ENCODE measurements around the gene LEFTY1.

Gene LEFTY1

DNA sequence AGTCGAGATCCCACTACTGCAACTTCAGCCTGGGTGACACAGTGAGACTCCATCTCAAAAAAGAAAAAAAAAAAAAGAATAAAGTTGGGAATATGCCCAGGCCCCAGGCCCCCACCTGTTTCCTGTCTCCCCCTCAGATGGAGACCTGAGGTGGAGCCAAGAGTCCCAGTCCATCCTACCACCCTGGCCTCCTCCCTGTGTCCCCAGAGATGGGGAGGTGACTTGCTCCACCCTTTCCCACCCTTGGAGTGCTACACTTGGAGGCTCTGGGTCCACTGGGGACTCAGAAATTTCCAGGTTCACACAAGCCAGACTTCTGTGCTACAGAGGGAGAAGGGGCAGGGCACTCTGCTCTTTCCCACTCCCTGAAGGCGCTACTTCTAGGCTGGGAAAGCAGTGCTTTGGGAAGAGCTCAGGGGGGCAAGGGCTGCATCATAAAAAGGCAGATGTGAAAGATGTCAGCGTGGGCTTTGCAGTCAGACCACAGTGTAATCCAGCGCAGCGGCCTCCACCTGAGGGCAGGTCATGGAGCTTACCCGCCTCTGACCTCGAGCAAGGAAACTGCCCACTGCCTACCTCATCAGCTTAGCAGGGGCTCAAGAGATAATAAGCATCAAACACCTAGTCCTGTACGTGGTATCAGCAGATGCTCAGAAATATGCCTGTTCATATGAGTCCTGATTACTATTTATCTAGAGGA is 20.2 kb downstream of the LEFTY1 start:
- no peak overlapping the region for H3K27ac ChIP-seq
- TF ChIP-seq CTCF (IDR thresholded peaks at IDR 0.05) (no peak), ZFX (IDR thresholded peaks at IDR 0.05; ENCODE audit: borderline replicate concordance) (no peak)

DNA sequence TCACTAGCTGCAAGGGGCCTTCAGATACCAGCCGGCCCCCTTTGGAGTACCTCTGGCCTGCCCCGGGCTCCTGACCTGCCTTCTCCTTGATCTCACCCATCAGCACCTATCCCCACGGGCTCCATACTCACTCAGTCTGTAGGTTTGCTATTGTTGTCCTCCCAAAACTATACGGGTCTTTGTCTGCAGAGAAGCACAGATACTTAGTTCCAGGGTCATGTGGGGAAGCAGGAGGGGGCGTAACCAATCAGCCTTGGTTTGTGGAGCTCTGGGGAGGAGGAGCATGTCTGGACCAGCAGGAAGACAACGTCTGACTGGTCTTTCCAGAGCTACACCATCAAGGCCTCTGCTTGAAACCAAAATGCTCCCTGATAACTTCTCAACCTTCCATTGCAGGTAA is 22.0 kb downstream of the LEFTY1 start:
- no peak for TF ChIP-seq CTCF (IDR thresholded peaks at IDR 0.05)
- no peak for TF ChIP-seq ZFX (IDR thresholded peaks at IDR 0.05; ENCODE audit: borderline replicate concordance)
- no peak overlapping the region for H3K27ac ChIP-seq

GRCh38 chr1:225866061-225866837 is 22.7 kb downstream of the LEFTY1 start:
- no peak overlapping the region for H3K27ac ChIP-seq
- no peak for TF ChIP-seq CTCF (IDR thresholded peaks at IDR 0.05)
- TF ChIP-seq ZFX (IDR thresholded peaks at IDR 0.05; ENCODE audit: borderline replicate concordance): no peak

DNA sequence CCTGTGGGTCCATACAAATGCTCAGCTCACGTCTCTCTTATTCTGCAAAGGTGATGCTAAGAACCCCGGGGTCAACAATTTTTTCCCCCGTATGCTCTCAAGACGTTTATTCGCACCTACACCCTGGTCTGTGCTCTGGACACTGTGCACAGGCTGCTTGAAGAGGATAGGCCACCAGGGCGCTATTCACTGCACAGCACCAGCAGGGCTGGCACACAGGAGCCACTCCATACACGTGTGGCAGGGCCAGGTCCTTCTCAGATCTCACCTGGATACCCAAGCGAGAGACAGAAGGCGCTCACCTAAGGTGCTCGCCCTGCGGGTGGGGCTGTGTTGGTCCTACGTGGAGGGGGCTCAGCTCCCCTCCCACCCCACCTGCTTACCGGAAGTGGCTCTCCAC is 23.4 kb downstream of the LEFTY1 start:
- H3K27ac ChIP-seq: no peak overlapping the region

GRCh38 chr1:225863167-225863566 is 25.8 kb downstream of the LEFTY1 start:
- no peak overlapping the region for H3K27ac ChIP-seq
- TF ChIP-seq CTCF (IDR thresholded peaks at IDR 0.05) (no peak), ZFX (IDR thresholded peaks at IDR 0.05; ENCODE audit: borderline replicate concordance) (no peak)

More for the DNA sequence above, 23.4 kb downstream of the LEFTY1 start:
- TF ChIP-seq ZFX (IDR thresholded peaks at IDR 0.05; ENCODE audit: borderline replicate concordance) (no peak), CTCF (IDR thresholded peaks at IDR 0.05) (no peak)

GRCh38 chr1:225862581-225862950 is 26.4 kb downstream of the LEFTY1 start:
- H3K27ac ChIP-seq: no peak overlapping the region
- TF ChIP-seq ZFX (IDR thresholded peaks at IDR 0.05; ENCODE audit: borderline replicate concordance) (no peak), CTCF (IDR thresholded peaks at IDR 0.05) (no peak)
